GM10248 (cell line): ENCODE measurements around the gene COPZ1.

Experiments used
- CTCF ChIA-PET: fragments of 300-600 bp; sonication (Branson Sonifier 250); formaldehyde crosslinking; extraction: SDS; loops from one replicate; lab custom pipeline; 2021; ENCODE audit warnings: antibody characterized with exemption; lab: Yijun Ruan, JAX
- POLR2A ChIA-PET: fragments of 350-650 bp; sonication (Branson Sonifier 250); formaldehyde crosslinking; extraction: SDS; loops from one replicate; lab custom pipeline; 2020; ENCODE audit warnings: antibody characterized with exemption; lab: Yijun Ruan, JAX
- DNase-seq: peaks from one replicate; pipeline ENCODE4 v3.0.0; 2012; ENCODE audit errors: extremely low spot score
- CTCF ChIP-seq: IDR thresholded peaks from 2 replicates; pipeline ENCODE4 v1.5.1; 2012; ENCODE audit warnings: mild to moderate bottlenecking, low read depth; ENCODE audit errors: extremely low read depth, missing control alignments, control extremely low read depth

The COPZ1 gene

DNA sequence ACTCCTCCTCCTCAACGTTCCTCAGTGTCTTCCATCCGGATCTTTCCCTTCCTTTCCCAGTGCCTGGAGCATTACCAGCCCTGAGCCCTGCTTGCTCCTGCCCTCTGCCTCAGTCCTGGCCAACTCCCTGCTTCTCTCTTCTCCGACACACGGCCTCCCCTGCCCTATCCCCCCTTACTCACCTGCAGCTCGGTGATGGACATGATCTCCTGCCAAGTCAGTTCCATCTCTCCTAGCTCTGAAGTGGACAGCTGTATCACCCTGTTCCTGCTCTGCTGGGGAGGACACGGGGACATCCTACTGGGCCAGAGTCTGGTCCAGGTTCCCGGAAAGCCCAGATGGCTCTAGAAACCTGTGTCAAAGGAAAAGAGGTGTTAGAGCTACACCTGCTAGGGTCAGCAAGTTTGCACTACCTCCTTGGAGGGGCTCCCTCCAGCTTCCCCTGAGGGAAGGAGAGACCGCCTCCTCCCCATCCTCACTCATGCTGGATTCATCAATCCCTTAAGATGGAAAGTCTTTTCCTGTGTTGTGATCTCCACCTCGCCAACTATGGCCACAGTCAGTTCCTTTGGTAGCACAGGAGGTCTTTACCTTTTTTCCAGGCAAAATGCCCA is 29.9 kb upstream of the COPZ1 start:
- ChIA-PET CTCF (interaction anchor here (1.0 to 7.4 kb wide), 19 partner anchors 10 to 101 kb away, joined by 3 to 69 read pairs (median 10); partner anchors contain the start of gene COPZ1), POLR2A (interaction anchor here (0.5 to 1.6 kb wide), 3 partner anchors 9 to 1810 kb away, joined by 3 to 9 read pairs (median 4); no protein-coding TSS in a partner anchor)
- no peak for DNase-seq
- TF ChIP-seq CTCF = no peak

DNA sequence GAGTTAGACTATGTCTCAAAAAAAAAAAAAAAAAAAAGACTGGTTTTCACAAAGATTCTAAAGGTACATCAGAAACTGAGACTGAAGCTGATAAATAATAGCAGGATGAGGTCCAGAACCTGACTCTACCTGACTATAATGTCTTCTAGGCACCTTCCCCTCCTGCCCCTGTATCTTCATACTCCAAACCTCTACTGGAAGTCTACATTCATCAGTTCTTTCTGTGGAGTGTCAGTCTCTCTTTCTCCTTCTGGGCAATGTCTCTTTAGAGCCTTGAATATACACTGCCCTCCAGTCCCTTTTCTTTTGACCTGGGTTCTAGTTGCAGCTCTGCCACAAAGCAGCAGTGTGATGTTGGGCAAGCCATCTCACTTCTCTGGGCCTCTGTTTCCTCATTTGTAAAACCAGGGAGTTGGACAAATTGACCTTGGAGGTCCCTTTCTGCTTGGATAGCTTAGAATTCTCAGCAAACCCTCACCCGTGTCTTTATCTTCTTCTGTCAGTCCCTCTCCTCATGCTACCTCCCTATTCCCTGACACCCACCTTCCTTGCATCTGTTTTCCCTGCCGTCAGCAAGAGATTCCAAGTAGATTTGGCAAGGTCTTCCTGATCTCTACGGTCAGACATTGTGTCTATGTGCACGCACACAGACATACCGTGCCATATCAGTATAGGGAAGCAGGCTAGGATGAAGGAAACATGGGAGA is 28.4 kb upstream of the COPZ1 start:
- POLR2A ChIA-PET = interaction anchor here (0.9 to 1.6 kb wide), 3 partner anchors 10 to 36 kb away, joined by 3 to 9 read pairs (median 4); partner anchors contain the start of genes CBX5 and HNRNPA1
- CTCF ChIA-PET = interaction anchor here (0.7 to 6.1 kb wide), 7 partner anchors 11 to 64 kb away, joined by 3 to 69 read pairs (median 4); partner anchors contain the start of gene COPZ1
- TF ChIP-seq CTCF = no peak
- no peak for DNase-seq

DNA sequence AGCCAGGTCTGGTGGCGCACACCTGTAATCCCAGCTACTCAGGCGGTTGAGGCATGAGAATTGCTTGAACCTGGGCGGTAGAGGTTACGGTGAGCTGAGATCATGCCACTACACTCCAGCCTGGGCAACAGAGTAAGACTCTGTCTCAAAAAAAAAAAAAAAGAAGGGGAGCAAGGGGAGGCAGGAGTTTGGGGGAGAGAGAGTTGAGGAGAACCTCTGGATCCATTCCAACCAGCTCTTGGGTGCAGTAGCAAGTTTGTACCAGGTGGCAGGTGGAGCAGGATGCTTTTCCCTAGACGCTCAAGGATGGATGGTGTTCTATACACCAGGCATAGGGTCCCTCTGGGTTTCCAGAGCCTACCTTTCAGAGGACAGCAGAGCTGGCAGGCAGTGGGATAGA is 26.0 kb upstream of the COPZ1 start:
- no peak for DNase-seq
- CTCF ChIA-PET = interaction anchor here (0.7 to 4.0 kb wide), 10 partner anchors 8 to 141 kb away, joined by 3 to 20 read pairs (median 4); partner anchors contain the start of gene COPZ1
- no peak for TF ChIP-seq CTCF
- POLR2A ChIA-PET = interaction anchor here (1.1 to 1.2 kb wide), 2 partner anchors 11 to 19 kb away, joined by 3 to 4 read pairs; partner anchors contain the start of gene CBX5

DNA sequence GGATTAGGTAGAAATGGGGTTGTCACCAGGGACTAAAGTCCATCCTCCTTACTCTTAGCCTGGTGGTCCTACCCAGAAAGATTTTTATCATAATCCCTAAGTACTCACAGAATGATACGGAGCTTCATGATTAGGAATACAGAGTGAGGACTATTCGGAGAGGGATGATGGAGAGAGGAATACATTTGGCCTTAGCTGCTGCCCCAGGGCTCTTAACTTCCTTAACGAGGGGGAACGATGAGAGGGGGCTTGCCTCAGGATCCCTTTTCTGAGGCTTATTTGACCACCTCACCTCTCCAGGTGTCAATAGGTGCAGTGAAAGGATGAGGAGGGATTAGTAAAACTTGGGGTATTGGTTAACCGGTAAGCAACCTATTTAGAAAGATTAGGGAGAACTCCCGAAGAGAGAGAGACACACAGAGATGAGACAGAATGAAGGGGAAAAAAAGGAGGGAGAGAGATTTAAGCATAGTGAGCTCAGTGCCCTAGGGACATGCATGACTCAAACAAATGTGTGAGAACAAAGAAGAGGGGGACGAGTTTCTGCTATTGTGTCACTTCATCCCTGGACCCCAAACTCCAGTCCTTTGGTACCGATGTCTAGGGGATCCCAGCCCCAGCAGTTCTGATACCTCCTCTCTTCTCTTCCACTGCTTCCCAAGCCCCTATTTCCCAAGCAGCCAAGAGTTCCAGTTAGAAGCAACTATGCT is 25.3 kb upstream of the COPZ1 start:
- ChIA-PET POLR2A (interaction anchor here (1.1 to 1.2 kb wide), 2 partner anchors 12 to 20 kb away, joined by 3 to 4 read pairs; partner anchors contain the start of gene CBX5), CTCF (interaction anchor here (0.7 to 4.0 kb wide), 10 partner anchors 9 to 140 kb away, joined by 3 to 20 read pairs (median 4); partner anchors contain the start of gene COPZ1)
- no peak for DNase-seq
- TF ChIP-seq CTCF = no peak

DNA sequence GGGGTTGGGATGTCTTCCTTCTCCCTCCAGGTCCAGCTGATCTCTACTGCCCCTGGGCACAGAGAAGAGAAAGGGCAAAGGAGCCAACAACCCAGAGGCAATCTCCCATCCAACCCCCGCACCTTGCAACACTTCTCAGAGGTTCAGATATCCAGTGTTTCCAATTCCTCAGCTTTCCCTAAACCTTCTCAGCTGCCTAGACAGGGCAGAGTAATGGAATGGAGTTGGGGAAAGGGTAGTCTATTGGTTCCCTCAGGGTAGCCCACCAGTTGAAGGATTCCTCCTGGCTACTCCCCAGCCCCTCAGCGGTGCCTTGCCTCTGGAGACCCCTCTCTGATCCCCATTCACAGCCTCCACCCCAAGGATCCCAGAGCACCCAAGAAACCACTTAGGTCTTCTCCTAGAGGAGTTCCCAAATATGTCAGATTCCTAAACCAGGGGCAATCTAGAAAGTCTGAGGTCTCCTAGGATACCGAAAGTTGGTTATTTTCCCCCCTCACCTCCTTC is 24.7 kb upstream of the COPZ1 start:
- CTCF ChIA-PET = interaction anchor here (1.4 to 4.0 kb wide), 7 partner anchors 11 to 80 kb away, joined by 3 to 20 read pairs (median 4); partner anchors contain the start of gene COPZ1
- POLR2A ChIA-PET = interaction anchor here (0.6 kb wide), 1 partner anchor 81 kb away, joined by 3 read pairs; no protein-coding TSS in a partner anchor
- no peak for DNase-seq
- no peak for TF ChIP-seq CTCF
